NB4 (cell line): ENCODE measurements around the gene LRRC70.

Experiments
- DNase-seq: peaks from one replicate; pipeline ENCODE4 v3.0.0; 2010; ENCODE audit warnings: low read depth
- H3K4me3 ChIP-seq: one replicate; pipeline ENCODE4 v1.5.1; 2011; ENCODE audit warnings: mild to moderate bottlenecking, low read depth, low read length, moderate library complexity
- CTCF ChIP-seq: IDR thresholded peaks from one replicate; pipeline ENCODE4 v1.5.1; 2012; ENCODE audit warnings: low read depth, low read length
- MAX ChIP-seq: IDR thresholded peaks from 2 replicates; pipeline ENCODE4 v1.6.1; 2011; ENCODE audit warnings: low read depth, low read length
- MYC ChIP-seq: IDR thresholded peaks from 2 replicates; pipeline ENCODE4 v1.6.1; 2011; ENCODE audit warnings: low read depth, low read length
- POLR2A ChIP-seq: IDR thresholded peaks from 2 replicates; pipeline ENCODE4 v1.6.1; 2011; ENCODE audit warnings: mild to moderate bottlenecking; ENCODE audit not compliant: insufficient read length; ENCODE audit errors: extremely low read depth

Gene LRRC70

DNA sequence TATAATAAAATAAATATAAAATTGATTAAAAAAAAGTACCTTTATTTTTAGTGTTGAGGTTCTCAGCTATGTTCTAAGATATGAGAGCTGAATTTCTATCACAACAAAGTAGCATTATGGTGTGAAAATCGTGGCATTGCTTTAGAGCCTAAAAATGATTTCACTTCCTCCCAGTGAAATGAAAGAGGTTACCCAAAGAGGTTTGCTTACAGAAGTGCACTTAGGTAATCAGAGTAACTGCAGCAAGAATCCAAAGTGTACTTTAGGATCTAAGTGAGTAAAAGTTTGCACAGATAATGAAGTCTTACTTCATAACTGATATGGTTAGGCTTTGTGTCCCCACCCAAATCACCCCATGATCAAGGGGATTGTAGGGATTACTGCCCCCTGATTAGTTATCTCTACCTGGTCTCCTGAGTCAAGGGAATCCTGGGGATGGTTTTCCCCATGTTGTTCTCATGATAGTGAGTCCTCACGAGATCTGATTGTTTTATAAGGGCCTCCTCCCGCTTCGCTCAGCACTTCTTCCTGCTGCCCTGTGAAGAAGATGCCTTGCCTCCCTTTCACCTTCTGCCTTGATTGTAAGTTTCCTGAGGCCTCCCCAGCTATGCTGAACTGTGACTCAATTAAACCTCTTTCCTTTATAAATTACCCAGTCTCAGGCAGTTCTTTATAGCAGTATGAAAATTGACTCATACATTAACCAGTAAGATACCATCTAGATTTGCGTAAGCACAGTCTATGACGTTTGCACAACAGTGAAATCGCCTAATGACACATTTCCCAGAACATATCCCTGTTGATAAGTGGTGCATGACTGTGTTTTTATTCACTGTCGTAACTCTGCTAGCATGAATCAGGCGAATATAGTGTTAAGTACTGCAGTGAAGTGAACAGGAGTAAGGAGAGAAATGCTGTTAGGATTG is 40.3 kb upstream of the LRRC70 start:
- TF ChIP-seq CTCF, result no peak
- no peak for TF ChIP-seq POLR2A
- no peak for TF ChIP-seq MYC
- no peak for TF ChIP-seq MAX
- H3K4me3 ChIP-seq, result no peak overlapping the region
- DNase-seq, result peak; percentile 85

- no peak for DNase-seq
- TF ChIP-seq MYC, result no peak
- no peak for TF ChIP-seq POLR2A
- TF ChIP-seq CTCF, result no peak
- no peak for TF ChIP-seq MAX
- H3K4me3 ChIP-seq, result no peak overlapping the region
These were observed 35.9 kb upstream of the LRRC70 start for GRCh38 chr5:62542720-62543119.

- H3K4me3 ChIP-seq, result no peak overlapping the region
- TF ChIP-seq MAX (no peak), CTCF (no peak), POLR2A (no peak), MYC (no peak)
- DNase-seq, result no peak
These were observed 30.5 kb upstream of the LRRC70 start for GRCh38 chr5:62547945-62548630.

DNA sequence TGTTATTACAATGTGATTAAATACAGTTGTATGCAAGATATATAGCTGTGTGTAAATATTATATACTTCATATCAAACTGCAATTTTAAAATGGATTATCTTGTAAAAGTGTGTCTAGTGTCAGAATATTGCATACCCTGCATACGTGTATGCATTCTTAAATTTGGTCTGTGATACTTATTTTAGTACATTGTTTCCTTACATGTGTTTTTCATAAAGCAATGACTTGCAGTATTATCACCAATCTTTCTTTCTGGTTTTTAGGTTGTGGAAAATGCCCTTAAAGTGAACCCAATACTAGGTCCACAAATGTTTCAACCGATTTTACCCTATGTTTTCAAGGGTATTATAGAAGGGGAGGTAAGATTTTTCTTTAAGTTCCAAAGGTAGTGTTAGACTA is 28.5 kb upstream of the LRRC70 start:
- TF ChIP-seq MYC (no peak), MAX (no peak), POLR2A (no peak), CTCF (no peak)
- no peak for DNase-seq
- H3K4me3 ChIP-seq, result no peak overlapping the region

DNA sequence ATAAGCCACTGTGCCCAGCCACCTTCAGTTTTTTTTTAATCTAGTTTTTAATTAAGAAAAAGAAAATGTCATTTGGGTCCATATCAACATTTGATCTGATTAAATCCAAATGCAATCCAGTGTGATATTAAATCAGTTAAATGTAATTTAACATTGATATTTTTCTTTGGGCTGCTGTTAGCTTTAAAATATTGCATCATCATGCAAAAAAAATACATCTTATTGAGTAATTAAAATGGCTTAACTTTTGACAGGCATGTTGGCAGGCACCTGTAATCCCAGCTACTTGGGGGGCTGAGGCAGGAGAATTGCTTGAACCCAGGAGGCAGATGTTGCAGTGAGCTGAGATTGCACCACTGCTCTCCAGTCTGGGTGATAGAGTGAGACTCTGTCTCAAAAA is 22.7 kb upstream of the LRRC70 start:
- no peak overlapping the region for H3K4me3 ChIP-seq
- TF ChIP-seq POLR2A, result no peak
- TF ChIP-seq CTCF, result no peak
- no peak for TF ChIP-seq MYC
- no peak for TF ChIP-seq MAX
- no peak for DNase-seq
